Measurements from ENCODE around the gene RNF130. TPM values are rescaled to one million over a fixed set of nuclear protein-coding genes. Genes with fewer than 3 reads are reported as not detected.

The RNF130 gene
- total and polyA plus RNA-seq, 9 of the 15 experiments (the other 6 are each of a cell fraction or from before 2014, with no cell fraction given): 5.8 to 39.4 (median 27.1) TPM

GRCh38 chr5:179907556-179908324 lies 163.8 kb downstream of the RNF130 start, which contains the start of gene TBC1D9B (continued):
- TF ChIP-seq ZMIZ1 (IDR thresholded peaks at IDR 0.05; ENCODE audit: low read depth in 2 of 2, low read length in 2 of 2) (no peak), ZBTB43 (CRISPR knock-in tag; IDR thresholded peaks at IDR 0.05) (no peak), UBTF (IDR thresholded peaks at IDR 0.05; ENCODE audit: borderline replicate concordance in 1 of 2, low read depth in 2 of 2, low read length in 2 of 2) (peak; percentile 72 to 89; a peak in 2 of 4 replicates), NCOA2 (IDR thresholded peaks at IDR 0.05; ENCODE audit: partially characterized antibody in 2 of 2) (no peak), THAP12 (CRISPR knock-in tag; IDR thresholded peaks at IDR 0.05) (no peak), TRIM24 (IDR thresholded peaks at IDR 0.05) (0 out of 4 replicates have a peak, but pooled peaks of 1 of the 2 experiments have one; percentile 13), ZNF717 (CRISPR knock-in tag; IDR thresholded peaks at IDR 0.05) (no peak)
